Measurements from ENCODE around the gene ANKS1B. TPM values are rescaled to one million over a fixed set of nuclear protein-coding genes. Genes with fewer than 3 reads are reported as not detected.

ANKS1B gene
- total RNA-seq, 1 donor = 0.21 TPM

GRCh38 chr12:99920353-99920960 is 64.3 kb downstream of the ANKS1B start:
- no peaks in the 10 kb centered on the region for H3K9me3 ChIP-seq (ENCODE audit: low read depth, low read length)
- H3K4me1 ChIP-seq (ENCODE audit: insufficient read depth, low read length) = no peaks in the 10 kb centered on the region
- no peaks in the 10 kb centered on the region for H3K27me3 ChIP-seq (ENCODE audit: insufficient read depth, low read length)
- H3K4me3 ChIP-seq (ENCODE audit: low read length) = no peak overlapping the region

GRCh38 chr12:99917711-99918402 is 66.9 kb downstream of the ANKS1B start:
- Histone ChIP-seq H3K4me1 (ENCODE audit: insufficient read depth, low read length) (no peaks in the 10 kb centered on the region), H3K9me3 (ENCODE audit: low read depth, low read length) (no peaks in the 10 kb centered on the region), H3K4me3 (ENCODE audit: low read length) (no peak overlapping the region), H3K27me3 (ENCODE audit: insufficient read depth, low read length) (no peaks in the 10 kb centered on the region)

DNA sequence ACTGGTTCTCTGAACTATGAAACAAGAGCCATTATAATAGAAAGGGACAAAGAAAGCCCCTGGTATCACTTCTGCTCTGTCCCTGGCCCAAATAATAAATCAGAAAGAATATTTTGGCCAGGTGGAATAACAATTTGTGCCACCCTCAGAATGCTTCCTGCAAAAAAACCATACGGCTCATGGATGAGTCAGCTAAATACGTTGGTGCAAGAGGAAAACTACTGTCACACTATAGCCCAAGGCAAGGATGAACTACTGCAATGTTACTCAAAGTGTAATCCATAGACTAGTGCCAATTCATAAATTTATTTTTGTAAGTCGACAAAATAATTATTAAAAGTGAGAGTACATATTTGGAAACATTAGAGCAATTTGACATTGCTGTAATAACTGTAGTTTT is 68.2 kb downstream of the ANKS1B start:
- no peak overlapping the region for H3K4me3 ChIP-seq (ENCODE audit: low read length)
- H3K9me3 ChIP-seq (ENCODE audit: low read depth, low read length) = no peaks in the 10 kb centered on the region
- H3K4me1 ChIP-seq (ENCODE audit: insufficient read depth, low read length) = no peaks in the 10 kb centered on the region
- H3K27me3 ChIP-seq (ENCODE audit: insufficient read depth, low read length) = no peaks in the 10 kb centered on the region

- Histone ChIP-seq H3K4me1 (ENCODE audit: insufficient read depth, low read length) (no peaks in the 10 kb centered on the region), H3K27me3 (ENCODE audit: insufficient read depth, low read length) (no peaks in the 10 kb centered on the region), H3K9me3 (ENCODE audit: low read depth, low read length) (no peaks in the 10 kb centered on the region), H3K4me3 (ENCODE audit: low read length) (no peak overlapping the region)
Observed at GRCh38 chr12:99915251-99916082, 69.3 kb downstream of the ANKS1B start.

DNA sequence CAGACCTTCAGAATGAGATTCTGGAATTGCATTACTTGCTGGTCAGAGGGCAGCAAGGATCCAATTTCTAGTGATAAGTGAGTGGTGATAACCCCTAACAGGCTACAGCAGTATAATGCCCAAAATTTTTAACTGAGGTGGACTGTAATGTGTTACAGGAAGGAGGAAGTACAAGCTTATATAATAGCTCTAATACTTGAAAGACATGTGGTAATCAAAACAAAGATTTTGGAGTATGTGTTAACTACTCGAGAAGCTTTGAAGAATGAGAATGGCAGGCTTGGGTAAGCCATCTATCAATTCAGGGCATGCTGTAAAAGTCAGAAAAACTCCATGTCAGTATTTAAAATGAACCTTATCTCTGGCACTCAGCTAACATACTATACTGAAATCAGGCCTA is 70.5 kb downstream of the ANKS1B start:
- Histone ChIP-seq H3K4me3 (ENCODE audit: low read length) (no peak overlapping the region), H3K9me3 (ENCODE audit: low read depth, low read length) (no peaks in the 10 kb centered on the region), H3K4me1 (ENCODE audit: insufficient read depth, low read length) (no peaks in the 10 kb centered on the region), H3K27me3 (ENCODE audit: insufficient read depth, low read length) (no peaks in the 10 kb centered on the region)

GRCh38 chr12:99911967-99912366 is 72.8 kb downstream of the ANKS1B start:
- Histone ChIP-seq H3K9me3 (ENCODE audit: low read depth, low read length) (no peaks in the 10 kb centered on the region), H3K4me1 (ENCODE audit: insufficient read depth, low read length) (no peaks in the 10 kb centered on the region), H3K27me3 (ENCODE audit: insufficient read depth, low read length) (no peaks in the 10 kb centered on the region), H3K4me3 (ENCODE audit: low read length) (no peak overlapping the region)

GRCh38 chr12:99911081-99911480 is 73.7 kb downstream of the ANKS1B start:
- no peaks in the 10 kb centered on the region for H3K27me3 ChIP-seq (ENCODE audit: insufficient read depth, low read length)
- no peaks in the 10 kb centered on the region for H3K9me3 ChIP-seq (ENCODE audit: low read depth, low read length)
- H3K4me3 ChIP-seq (ENCODE audit: low read length) = no peak overlapping the region
- no peaks in the 10 kb centered on the region for H3K4me1 ChIP-seq (ENCODE audit: insufficient read depth, low read length)

- H3K27me3 ChIP-seq (ENCODE audit: insufficient read depth, low read length) = no peaks in the 10 kb centered on the region
- H3K4me3 ChIP-seq (ENCODE audit: low read length) = no peak overlapping the region
- no peaks in the 10 kb centered on the region for H3K9me3 ChIP-seq (ENCODE audit: low read depth, low read length)
- no peaks in the 10 kb centered on the region for H3K4me1 ChIP-seq (ENCODE audit: insufficient read depth, low read length)
Observed at GRCh38 chr12:99910342-99910741, 74.4 kb downstream of the ANKS1B start.

- H3K27me3 ChIP-seq (ENCODE audit: insufficient read depth, low read length) = no peaks in the 10 kb centered on the region
- H3K4me1 ChIP-seq (ENCODE audit: insufficient read depth, low read length) = no peaks in the 10 kb centered on the region
- no peak overlapping the region for H3K4me3 ChIP-seq (ENCODE audit: low read length)
- no peaks in the 10 kb centered on the region for H3K9me3 ChIP-seq (ENCODE audit: low read depth, low read length)
Observed at GRCh38 chr12:99906786-99907579, 77.8 kb downstream of the ANKS1B start.

DNA sequence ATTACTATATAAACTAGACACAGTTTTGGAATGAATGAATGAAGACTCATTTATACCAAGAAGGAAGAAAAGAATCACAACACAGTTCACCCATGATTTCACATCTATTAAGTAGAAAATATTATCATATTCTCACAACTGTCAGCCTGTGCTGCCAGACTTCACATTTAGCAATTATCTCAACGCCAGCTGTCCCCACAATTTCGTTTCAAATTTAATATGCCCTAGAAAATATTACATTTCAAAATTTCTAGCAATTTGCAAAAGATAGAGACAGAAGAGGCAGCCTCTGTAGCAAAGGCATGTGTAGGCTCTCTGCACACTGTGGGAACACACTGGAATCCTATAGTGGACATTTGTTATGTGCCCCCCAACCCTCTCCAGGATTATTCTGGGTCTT is 83.6 kb downstream of the ANKS1B start:
- no peaks in the 10 kb centered on the region for H3K27me3 ChIP-seq (ENCODE audit: insufficient read depth, low read length)
- H3K4me1 ChIP-seq (ENCODE audit: insufficient read depth, low read length) = no peaks in the 10 kb centered on the region
- no peaks in the 10 kb centered on the region for H3K9me3 ChIP-seq (ENCODE audit: low read depth, low read length)
- no peak overlapping the region for H3K4me3 ChIP-seq (ENCODE audit: low read length)

GRCh38 chr12:99898645-99899044 is 86.1 kb downstream of the ANKS1B start:
- Histone ChIP-seq H3K4me3 (ENCODE audit: low read length) (no peak overlapping the region), H3K9me3 (ENCODE audit: low read depth, low read length) (no peaks in the 10 kb centered on the region), H3K4me1 (ENCODE audit: insufficient read depth, low read length) (no peaks in the 10 kb centered on the region), H3K27me3 (ENCODE audit: insufficient read depth, low read length) (no peaks in the 10 kb centered on the region)

GRCh38 chr12:99879439-99879838 is 105.3 kb downstream of the ANKS1B start:
- H3K9me3 ChIP-seq (ENCODE audit: low read depth, low read length) = no peaks in the 10 kb centered on the region
- no peaks in the 10 kb centered on the region for H3K4me1 ChIP-seq (ENCODE audit: insufficient read depth, low read length)
- H3K27me3 ChIP-seq (ENCODE audit: insufficient read depth, low read length) = no peaks in the 10 kb centered on the region
- no peak overlapping the region for H3K4me3 ChIP-seq (ENCODE audit: low read length)

DNA sequence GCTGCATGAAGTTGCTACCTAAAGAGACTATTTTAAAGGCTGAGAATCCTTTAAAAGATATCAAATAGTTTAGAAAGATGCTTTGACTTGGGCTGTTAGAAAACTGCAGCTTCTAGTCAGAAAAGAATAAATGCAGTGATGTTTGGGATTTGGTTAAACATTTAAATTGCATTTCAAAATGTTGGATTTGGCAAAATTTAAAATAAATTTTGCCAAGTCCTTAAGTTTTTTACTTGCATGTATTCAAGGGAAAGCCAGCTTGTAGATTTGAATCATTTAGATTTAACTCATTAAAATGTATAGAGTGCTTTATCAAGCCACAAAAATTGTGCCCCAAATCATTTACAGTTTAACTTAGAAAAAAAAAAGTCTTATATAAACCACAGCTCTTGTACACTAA is 109.7 kb downstream of the ANKS1B start:
- no peaks in the 10 kb centered on the region for H3K27me3 ChIP-seq (ENCODE audit: insufficient read depth, low read length)
- H3K4me1 ChIP-seq (ENCODE audit: insufficient read depth, low read length) = no peaks in the 10 kb centered on the region
- H3K9me3 ChIP-seq (ENCODE audit: low read depth, low read length) = no peaks in the 10 kb centered on the region
- H3K4me3 ChIP-seq (ENCODE audit: low read length) = no peak overlapping the region

DNA sequence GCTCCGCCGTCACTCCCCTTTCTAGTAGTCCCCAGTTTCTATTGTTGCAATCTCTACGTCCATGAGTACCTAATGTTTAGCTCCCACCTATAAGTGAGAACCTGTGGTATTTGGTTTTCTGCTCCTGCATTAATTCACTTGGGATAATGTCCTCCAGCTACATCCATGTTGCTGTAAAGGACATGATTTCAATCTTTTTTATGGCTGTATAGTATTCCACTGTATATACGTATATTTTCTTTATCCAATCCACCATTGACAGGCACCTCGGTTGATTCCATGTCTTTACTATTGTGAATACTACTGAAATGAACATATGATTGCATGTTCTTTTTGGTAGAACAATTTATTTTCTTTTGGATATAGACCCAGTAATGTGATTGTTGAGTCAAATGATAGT is 114.7 kb downstream of the ANKS1B start:
- Histone ChIP-seq H3K27me3 (ENCODE audit: insufficient read depth, low read length) (no peaks in the 10 kb centered on the region), H3K4me3 (ENCODE audit: low read length) (no peak overlapping the region), H3K4me1 (ENCODE audit: insufficient read depth, low read length) (no peaks in the 10 kb centered on the region), H3K9me3 (ENCODE audit: low read depth, low read length) (no peaks in the 10 kb centered on the region)

DNA sequence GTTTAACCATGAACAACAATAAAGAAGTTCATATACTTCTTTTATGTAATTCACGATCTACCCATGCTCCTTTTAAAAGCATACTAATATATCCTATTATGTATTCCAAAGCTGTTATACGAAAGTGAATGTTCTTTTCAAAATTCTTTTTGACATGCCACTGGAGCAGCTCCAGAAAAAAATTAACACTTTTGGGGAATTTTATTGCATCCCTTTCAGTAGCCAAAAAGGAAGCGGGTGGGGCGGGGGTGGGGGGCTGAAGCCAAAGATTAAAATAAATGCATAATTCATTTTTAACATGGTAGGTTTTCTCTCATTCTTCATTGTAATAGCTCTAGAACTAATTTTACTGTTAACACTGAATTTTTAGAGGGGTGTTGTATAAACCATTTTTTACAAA is 123.0 kb downstream of the ANKS1B start:
- no peaks in the 10 kb centered on the region for H3K4me1 ChIP-seq (ENCODE audit: insufficient read depth, low read length)
- no peaks in the 10 kb centered on the region for H3K27me3 ChIP-seq (ENCODE audit: insufficient read depth, low read length)
- H3K9me3 ChIP-seq (ENCODE audit: low read depth, low read length) = no peaks in the 10 kb centered on the region
- H3K4me3 ChIP-seq (ENCODE audit: low read length) = no peak overlapping the region

Measured in mononuclear cell (primary cell).